Activated CD8-positive, alpha-beta T cell treated with anti-CD3 and anti-CD28 coated beads for 36 hours (primary cell): ENCODE data around the gene MAP1A. TPM values are rescaled to one million over a fixed set of nuclear protein-coding genes. Genes with fewer than 3 reads are reported as not detected.

Source experiments
- ATAC-seq: fragments of 200-7000 bp; cut with Tn5 transposase; one replicate; pipeline ENCODE4 v1.10.0; 2021; ENCODE audit warnings: mild to moderate bottlenecking, moderate library complexity
- CTCF ChIA-PET: fragments of 350-600 bp; sonication (Branson Sonifier 250); formaldehyde crosslinking; loops from one replicate; lab custom pipeline; 2021; ENCODE audit warnings: antibody characterized with exemption; lab: Charles Lee
- POLR2A ChIA-PET: fragments of 350-600 bp; sonication (Branson Sonifier 250); formaldehyde crosslinking; loops from one replicate; lab custom pipeline; 2021; ENCODE audit warnings: antibody characterized with exemption; lab: Charles Lee
- DNase-seq: peaks from one replicate; pipeline ENCODE4 v3.0.0-alpha.2; 2020
- H3K27ac Mint-ChIP-seq: one replicate; pipeline ENCODE4 v1.8.0; 2021; ENCODE audit warnings: mild to moderate bottlenecking, mixed read lengths
- H3K27me3 Mint-ChIP-seq: one replicate; pipeline ENCODE4 v1.8.0; 2021; ENCODE audit warnings: mixed read lengths
- H3K36me3 Mint-ChIP-seq: one replicate; pipeline ENCODE4 v1.8.0; 2021; ENCODE audit warnings: low read depth, mixed read lengths
- H3K4me1 Mint-ChIP-seq: one replicate; pipeline ENCODE4 v1.8.0; 2021; ENCODE audit warnings: low read depth, mixed read lengths
- H3K4me3 Mint-ChIP-seq: one replicate; pipeline ENCODE4 v1.8.0; 2021; ENCODE audit warnings: mild to moderate bottlenecking, moderate library complexity, mixed read lengths
- H3K9me3 Mint-ChIP-seq: one replicate; pipeline ENCODE4 v1.8.0; 2021; ENCODE audit warnings: mixed read lengths
- CTCF ChIP-seq: fragments of 200-600 bp; IDR thresholded peaks from one replicate; pipeline ENCODE4 v1.8.0; 2022; ENCODE audit warnings: antibody characterized with exemption, mild to moderate bottlenecking
- intact Hi-C: fragments of 100-400 bp; cut with micrococcal nuclease; formaldehyde crosslinking; loops from one replicate; pipeline ENCODE4 v1.10.0; 2022
- total RNA-seq, 2 experiments: library from RNA; stranded (reverse); gene quantifications; one replicate each; pipeline ENCODE4 v1.2.3, GENCODE V29; 2021

Gene MAP1A
- total RNA-seq, 2 experiments from 2014 or later = 0.78 to 0.86 TPM

DNA sequence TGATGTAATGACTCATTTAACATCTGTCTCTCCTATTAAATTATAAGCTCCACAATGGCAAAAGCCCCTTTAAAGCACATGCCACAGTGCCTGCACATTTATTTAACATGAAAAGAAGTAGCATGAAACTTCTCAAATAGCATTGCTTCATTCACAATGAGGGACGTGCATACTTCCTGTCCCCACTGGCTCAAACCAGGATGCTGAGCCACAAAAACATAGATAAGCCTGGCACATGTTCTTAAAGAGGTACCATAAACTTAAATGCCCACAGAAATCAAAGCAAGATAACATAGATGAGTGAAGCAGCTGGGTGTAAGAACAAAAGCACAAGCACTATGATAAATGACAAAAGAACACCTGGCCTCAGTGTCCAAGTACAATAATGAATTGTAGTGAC is 28.2 kb upstream of the MAP1A start:
- TF ChIP-seq CTCF = no peak

GRCh38 chr15:43492266-43492665 is 25.1 kb upstream of the MAP1A start:
- ATAC-seq (no peak), DNase-seq (no peak)
- CTCF ChIA-PET = interaction anchor here (1.0 to 2.7 kb wide), 3 partner anchors 9 to 51 kb away, joined by 3 to 15 read pairs (median 5); no protein-coding TSS in a partner anchor
- H3K27me3 Mint-ChIP-seq = no peaks in the 10 kb centered on the region
- no peak for TF ChIP-seq CTCF
- peaks cover 29% of the 10 kb centered on the region for H3K4me1 Mint-ChIP-seq
- H3K27ac Mint-ChIP-seq = peak overlapping the region; percentile 96
- peak overlapping the region; percentile 88 for H3K4me3 Mint-ChIP-seq
- intact Hi-C loops = no loop called here
- no peaks in the 10 kb centered on the region for H3K9me3 Mint-ChIP-seq
- POLR2A ChIA-PET = interaction anchor here (1.5 kb wide), 1 partner anchor 51 kb away, joined by 5 read pairs; no protein-coding TSS in a partner anchor
- peaks cover 6% of the 10 kb centered on the region for H3K36me3 Mint-ChIP-seq

More for the DNA sequence above, 28.2 kb upstream of the MAP1A start:
- POLR2A ChIA-PET = interaction anchor here (1.6 kb wide), 1 partner anchor 17 kb away, joined by 4 read pairs; no protein-coding TSS in a partner anchor
- Mint-ChIP-seq H3K9me3 (no peaks in the 10 kb centered on the region), H3K4me3 (no peak overlapping the region), H3K36me3 (peaks cover 6% of the 10 kb centered on the region), H3K27me3 (no peaks in the 10 kb centered on the region), H3K27ac (peak overlapping the region; percentile 16), H3K4me1 (peaks cover 29% of the 10 kb centered on the region)
- CTCF ChIA-PET = interaction anchor here (0.8 to 2.9 kb wide), 3 partner anchors 22 to 288 kb away, joined by 3 to 9 read pairs (median 3); no protein-coding TSS in a partner anchor
- intact Hi-C loops = no loop called here
- ATAC-seq = no peak
- DNase-seq = no peak

DNA sequence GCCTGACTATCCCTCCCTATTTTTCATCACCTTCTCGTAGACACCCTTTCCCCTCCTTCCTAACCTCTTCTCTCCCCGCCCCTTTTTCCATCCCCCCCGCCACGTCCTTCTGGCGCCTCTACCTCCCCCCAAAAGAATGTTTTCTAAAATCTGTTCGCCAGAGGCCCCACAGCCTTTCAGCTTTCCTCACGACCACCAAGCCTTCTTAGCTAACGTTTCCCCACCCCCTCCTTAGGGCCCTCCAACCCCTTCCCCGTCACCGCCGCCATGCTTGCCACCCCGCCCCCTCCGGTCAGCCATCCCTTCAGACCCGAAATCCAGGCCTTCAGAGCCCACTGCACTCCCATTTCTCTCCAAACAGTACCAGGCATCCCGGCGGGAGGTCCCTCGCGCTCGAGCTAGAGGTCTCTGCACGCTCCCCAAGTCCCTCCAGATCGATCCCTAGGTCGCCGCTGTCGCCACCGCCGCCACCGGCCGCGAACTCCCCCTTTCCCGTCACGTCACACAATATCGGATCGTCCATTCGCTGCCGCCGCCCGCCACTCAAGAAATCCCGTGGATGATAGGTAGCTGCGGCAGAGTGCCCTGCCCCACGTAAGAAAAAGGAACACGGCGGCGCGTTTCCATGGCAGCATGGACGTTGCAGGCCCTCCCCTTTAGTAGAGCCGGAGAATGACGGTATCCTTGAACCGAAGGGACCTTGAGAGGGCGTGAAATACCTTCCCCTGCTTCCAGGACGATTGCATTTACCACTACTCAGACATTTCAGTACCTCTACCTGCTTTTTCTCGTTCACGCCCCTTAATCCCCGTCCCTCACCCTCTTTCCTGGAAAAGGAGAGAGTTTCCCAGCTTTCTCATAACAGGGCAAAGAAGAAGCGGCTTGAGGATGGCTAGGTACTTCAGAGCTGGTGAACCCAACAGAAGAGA is 24.5 kb upstream of the MAP1A start, which contains the start of gene TP53BP1:
TSS of gene TP53BP1 (minus strand) at position 484 of the 929 bp plus-strand sequence. CDS start at position 371, 113 bp downstream.
- ChIA-PET CTCF (interaction anchor here (0.9 to 2.7 kb wide), 5 partner anchors 9 to 52 kb away, joined by 3 to 15 read pairs (median 5); no protein-coding TSS in a partner anchor), POLR2A (interaction anchor here (0.6 to 2.8 kb wide), 3 partner anchors 18 to 52 kb away, joined by 5 to 15 read pairs (median 5); no protein-coding TSS in a partner anchor)
- ATAC-seq (peak; percentile 100), DNase-seq (peak; percentile 99)
- Mint-ChIP-seq H3K4me3 (peak within 1 kb of the TSS; percentile 88), H3K9me3 (no peaks in the 10 kb centered on the region), H3K36me3 (peaks cover 6% of the 10 kb centered on the region), H3K27ac (peak within 1 kb of the TSS; percentile 96), H3K4me1 (peaks cover 29% of the 10 kb centered on the region), H3K27me3 (no peaks in the 10 kb centered on the region)
- no peak for TF ChIP-seq CTCF
- intact Hi-C loops = no loop called here

- no peaks in the 10 kb centered on the region for H3K27me3 Mint-ChIP-seq
- intact Hi-C loops = no loop called here
- peaks cover 26% of the 10 kb centered on the region for H3K4me1 Mint-ChIP-seq
- ChIA-PET POLR2A (interaction anchor here (0.7 to 2.8 kb wide), 6 partner anchors 9 to 53 kb away, joined by 3 to 15 read pairs (median 4); no protein-coding TSS in a partner anchor), CTCF (interaction anchor here (1.6 to 2.7 kb wide), 3 partner anchors 18 to 53 kb away, joined by 5 to 15 read pairs (median 5); no protein-coding TSS in a partner anchor)
- DNase-seq (no peak), ATAC-seq (no peak)
- H3K27ac Mint-ChIP-seq = peak overlapping the region; percentile 96
- peak overlapping the region; percentile 88 for H3K4me3 Mint-ChIP-seq
- peaks cover 3% of the 10 kb centered on the region for H3K36me3 Mint-ChIP-seq
- no peak for TF ChIP-seq CTCF
- H3K9me3 Mint-ChIP-seq = no peaks in the 10 kb centered on the region
Observed at GRCh38 chr15:43493703-43494472, 23.5 kb upstream of the MAP1A start.
